ENCODE results near the gene SELENOT.

Gene SELENOT

GRCh38 chr3:150609988-150610387 is 6.9 kb downstream of the SELENOT start:
- no peak for DNase-seq

- DNase-seq: no peak
Observed at GRCh38 chr3:150610785-150611184, 7.7 kb downstream of the SELENOT start.

DNA sequence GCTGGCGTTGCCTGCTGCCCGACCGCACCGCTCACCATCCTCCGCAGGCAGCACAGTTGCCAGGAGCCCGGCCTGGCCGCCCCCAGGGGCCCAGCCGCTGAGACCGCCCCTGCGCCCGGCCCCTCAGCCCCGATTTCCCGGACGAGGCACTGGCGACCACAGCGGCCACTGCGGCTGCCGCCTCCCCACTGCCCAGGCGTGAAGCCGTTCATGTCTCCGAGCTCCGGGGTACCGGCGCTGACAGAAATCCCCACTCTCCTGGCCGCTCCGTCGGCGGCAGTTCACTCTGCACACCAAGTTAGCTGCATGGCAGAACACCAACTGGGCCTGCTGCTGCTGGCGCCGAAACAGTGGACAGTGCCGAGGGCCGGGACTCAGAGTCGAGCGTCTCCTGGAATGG is 8.5 kb downstream of the SELENOT start:
- DNase-seq: no peak

- DNase-seq: no peak
Observed at GRCh38 chr3:150612494-150612893, 9.4 kb downstream of the SELENOT start.

GRCh38 chr3:150613034-150613433 is 9.9 kb downstream of the SELENOT start:
- DNase-seq: no peak

DNA sequence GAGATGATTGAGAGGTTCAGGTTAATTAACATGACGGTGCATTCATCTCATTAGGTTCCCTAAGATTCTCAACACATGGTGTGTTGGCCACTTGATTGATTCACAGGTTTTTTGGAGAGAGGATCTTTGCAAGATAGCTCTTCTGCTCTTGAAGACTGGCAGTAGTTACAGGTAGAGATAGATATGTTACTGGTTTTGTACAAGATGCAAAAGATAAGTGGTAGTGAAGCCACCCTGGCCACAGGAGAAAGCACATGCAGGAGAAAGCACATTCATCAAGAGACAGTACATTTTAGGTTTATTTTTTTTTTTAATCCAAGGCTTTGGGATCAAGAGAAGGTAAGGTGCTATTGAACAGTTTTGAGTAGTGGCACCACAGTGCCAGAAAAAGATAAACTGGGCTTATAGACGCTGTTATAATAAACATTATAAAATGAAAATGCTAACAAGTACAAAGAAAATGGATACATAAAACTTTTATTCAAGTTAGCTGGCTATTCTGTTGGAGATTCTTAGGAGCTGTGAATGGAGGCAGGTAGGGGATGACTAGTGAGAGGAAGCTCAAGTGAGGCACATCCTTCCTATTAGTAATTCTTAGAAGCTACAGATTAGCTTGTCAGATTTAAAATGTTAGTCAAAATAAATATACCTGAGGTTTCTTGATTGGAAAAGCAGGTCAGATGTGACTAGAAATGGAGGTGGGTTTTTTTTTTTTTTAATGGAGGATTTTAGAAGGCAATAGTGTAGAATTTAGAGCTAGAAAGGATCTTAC is 10.8 kb downstream of the SELENOT start:
- no peak for DNase-seq

- DNase-seq: no peak
Observed at GRCh38 chr3:150620002-150620689, 17.0 kb downstream of the SELENOT start.

DNA sequence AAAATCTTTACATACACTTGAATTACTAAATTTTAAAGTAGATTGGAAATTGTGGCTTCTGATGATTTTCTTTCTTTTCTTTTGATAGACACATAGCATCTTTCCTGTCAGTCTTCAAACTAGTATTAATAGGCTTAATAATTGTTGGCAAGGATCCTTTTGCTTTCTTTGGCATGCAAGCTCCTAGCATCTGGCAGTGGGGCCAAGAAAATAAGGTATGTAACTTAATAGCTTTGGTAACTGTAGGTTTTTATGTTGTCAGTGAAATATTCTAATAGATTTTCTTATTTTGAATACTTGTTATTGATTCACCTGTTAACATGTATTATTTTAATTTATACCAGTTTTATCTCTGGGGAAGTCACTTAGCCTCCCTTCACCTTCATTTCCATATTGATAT is 19.8 kb downstream of the SELENOT start:
- peak; percentile 69 for DNase-seq

DNA sequence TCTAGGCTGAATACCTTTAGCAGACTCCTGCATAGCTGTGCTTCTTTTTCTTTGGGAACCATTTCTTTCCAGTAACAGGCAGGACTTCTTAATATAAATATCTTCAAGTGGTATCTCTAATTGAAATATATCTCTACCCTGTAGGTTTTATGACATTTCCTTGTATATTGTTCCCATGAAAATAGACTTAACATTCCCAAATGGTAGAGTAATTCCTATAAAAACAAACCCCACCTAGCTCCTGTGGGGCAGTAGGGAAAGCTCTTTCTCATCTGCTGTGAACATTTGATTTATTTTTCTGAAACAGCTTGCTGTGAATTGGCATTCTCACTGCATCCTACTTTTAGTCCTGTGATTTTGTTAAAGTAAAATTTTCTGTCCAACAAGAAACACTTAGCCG is 20.8 kb downstream of the SELENOT start:
- DNase-seq: no peak

- no peak for DNase-seq
Observed at GRCh38 chr3:150626148-150626930, 23.2 kb downstream of the SELENOT start.

DNA sequence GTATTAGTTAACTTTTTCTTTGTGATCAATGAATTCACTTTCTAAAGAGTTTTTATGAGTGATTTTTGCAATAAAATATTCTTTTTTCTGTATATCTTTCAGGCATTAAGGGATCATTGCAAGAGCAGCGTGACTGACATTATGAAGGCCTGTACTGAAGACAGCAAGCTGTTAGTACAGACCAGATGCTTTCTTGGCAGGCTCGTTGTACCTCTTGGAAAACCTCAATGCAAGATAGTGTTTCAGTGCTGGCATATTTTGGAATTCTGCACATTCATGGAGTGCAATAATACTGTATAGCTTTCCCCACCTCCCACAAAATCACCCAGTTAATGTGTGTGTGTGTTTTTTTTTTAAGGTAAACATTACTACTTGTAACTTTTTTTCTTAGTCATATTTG is 24.4 kb downstream of the SELENOT start:
- peak; percentile 74 for DNase-seq

GRCh38 chr3:150631515-150632221 is 28.5 kb downstream of the SELENOT start:
- no peak for DNase-seq

DNA sequence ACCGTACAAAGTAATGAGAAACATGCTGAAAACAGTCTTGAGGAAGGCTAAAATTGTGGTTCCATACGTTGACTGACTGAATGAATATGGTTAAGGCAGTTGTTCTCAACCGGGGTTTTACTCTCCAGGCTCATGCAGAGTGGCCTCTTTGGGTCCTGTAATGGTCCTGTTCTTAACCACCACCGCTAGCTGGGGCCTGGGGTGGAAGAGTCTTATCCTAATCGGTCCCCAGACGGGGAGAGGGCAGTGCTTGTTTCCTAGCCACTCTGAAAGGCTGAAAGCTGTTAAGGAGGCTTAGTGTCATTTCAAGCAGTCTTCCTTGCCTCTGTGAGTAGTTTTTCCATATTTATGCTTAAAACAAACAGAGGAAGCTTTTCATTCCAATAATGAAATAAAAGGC is 32.0 kb downstream of the SELENOT start:
- DNase-seq: no peak

DNA sequence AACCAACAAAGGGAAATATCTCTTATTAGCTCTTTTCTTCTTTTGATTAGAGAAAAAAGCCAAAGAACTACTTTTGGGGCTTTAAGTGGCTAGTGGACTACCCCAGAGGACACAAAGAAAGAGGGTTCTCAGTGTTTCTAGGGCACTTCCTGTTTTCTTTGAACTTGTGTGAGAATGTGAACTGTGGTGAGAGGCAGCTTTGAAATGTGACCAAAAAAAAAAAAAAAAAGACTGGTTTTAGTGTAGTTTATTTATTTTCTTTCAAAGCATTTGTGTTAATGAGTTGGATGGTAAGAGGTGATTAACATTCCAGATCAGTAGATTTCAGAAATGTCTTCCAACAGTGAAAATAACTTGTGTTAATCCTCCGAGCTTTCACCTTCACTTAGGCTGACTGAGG is 32.4 kb downstream of the SELENOT start:
- DNase-seq: no peak

DNA sequence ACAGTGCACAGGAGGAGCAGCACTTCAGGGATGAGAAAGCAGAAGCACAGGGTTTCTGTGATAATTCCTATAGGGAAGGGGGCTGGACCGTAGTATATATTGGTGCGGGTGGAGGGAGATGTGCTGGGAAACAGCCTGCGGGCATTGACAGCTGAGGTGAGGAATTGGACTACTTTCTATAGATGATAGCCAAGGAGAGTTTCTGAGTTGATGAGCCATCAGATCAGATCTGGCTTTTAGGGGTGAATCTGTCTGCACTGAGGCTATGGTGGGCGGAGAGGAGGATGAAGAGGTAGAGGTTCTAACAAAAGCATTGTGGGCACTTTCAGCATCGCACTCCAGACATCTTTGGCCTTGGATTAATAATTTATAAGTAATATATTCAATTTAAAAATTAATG is 33.1 kb downstream of the SELENOT start:
- no peak for DNase-seq

DNA sequence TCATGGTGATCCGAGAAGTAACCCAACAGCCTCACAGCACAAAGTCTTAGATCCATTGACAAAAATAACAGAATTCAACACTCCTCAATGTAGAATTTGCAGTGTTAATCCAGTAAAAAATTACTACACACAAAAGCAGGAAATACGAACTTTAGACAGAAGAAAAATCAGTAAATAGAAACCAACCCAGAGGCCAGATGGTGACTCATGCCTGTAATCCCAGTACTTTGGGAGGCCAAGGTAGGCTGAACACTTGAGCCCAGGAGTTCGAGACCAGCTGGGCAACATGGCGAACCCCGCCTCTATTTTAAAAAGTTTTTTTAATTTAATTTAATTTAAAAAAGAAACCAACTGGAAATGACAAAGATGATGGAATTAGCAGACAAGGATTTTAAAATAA is 36.1 kb downstream of the SELENOT start:
- no peak for DNase-seq

DNA sequence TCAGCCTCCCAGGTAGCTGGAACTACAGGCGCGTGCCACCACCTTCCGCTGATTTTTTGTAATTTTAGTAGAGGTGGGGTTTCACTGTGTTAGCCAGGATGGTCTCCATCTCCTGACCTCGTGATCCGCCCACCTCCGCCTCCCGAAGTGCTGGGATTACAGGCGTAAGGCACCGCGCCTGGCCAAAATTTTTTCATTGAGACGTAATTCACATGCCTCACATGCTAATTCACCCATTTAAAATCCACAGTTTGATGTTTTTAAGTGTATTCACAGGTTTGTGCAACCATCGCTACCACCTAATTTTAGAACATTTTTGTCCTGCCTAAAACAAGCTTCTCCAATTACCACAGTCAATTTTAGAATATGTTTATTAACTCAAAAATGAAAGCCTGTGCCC is 37.1 kb downstream of the SELENOT start:
- no peak for DNase-seq

GRCh38 chr3:150653110-150653561 is 50.0 kb downstream of the SELENOT start:
- DNase-seq: no peak

DNA sequence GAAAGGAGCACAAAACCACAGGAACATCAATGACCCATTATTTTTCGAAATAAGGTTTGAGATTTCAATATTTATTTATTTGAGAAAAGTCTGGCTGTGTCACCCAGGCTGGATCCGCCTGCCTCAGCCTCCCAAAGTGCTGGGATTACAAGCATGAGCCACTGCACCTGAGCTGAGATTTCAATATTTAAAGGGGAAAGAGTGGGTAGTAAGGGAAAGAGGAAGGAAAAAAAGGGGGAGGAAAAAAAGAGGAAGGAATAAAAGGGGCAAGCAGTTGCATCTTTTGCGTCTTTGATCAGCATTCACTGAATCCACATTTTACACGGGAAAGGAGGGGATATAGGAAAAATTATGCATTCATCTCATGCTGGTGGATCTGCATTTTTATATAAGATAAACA is 53.2 kb downstream of the SELENOT start:
- DNase-seq: no peak

- no peak for DNase-seq
Observed at GRCh38 chr3:150662410-150663200, 59.5 kb downstream of the SELENOT start.

GRCh38 chr3:150663461-150663860 is 60.3 kb downstream of the SELENOT start:
- DNase-seq: no peak

DNA sequence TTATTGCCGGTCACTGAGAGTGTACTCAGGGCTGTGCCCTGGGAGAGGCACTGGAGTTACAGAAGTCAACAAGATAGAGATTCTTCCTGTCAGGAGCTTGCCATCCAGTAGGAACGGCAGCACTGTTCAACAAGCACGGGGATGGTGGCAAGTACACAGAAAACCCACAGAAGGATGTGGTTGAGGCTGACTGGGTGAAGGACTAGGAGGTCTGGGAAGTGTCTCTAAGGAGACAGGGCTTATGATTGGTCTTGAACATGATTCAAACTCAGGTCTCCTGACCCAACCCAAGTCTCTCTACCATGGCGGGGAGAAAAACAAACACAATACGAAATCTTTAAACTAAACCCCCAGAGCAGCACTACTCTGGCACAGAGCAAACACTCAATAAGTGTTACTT is 63.0 kb downstream of the SELENOT start:
- no peak for DNase-seq
